Activated naive CD4-positive, alpha-beta T cell treated with anti-CD3 and anti-CD28 coated beads for 36 hours (primary cell): ENCODE data around the gene AKT3. TPM values are rescaled to one million over a fixed set of nuclear protein-coding genes. Genes with fewer than 3 reads are reported as not detected.

Experiments
- CTCF ChIA-PET: fragments of 350-600 bp; sonication (Branson Sonifier 250); formaldehyde crosslinking; loops from one replicate; lab custom pipeline; 2021; ENCODE audit warnings: antibody characterized with exemption; lab: Charles Lee
- DNase-seq: peaks from one replicate; pipeline ENCODE4 v3.0.0-alpha.2; 2020
- H3K27ac Mint-ChIP-seq: one replicate; pipeline ENCODE4 v1.8.0; 2021; ENCODE audit warnings: mild to moderate bottlenecking, mixed read lengths
- H3K27me3 Mint-ChIP-seq: one replicate; pipeline ENCODE4 v1.8.0; 2021; ENCODE audit warnings: low read depth, mixed read lengths
- H3K36me3 Mint-ChIP-seq: one replicate; pipeline ENCODE4 v1.8.0; 2021; ENCODE audit warnings: low read depth, mixed read lengths
- H3K4me1 Mint-ChIP-seq: one replicate; pipeline ENCODE4 v1.8.0; 2021; ENCODE audit warnings: low read depth, mixed read lengths
- H3K4me3 Mint-ChIP-seq: one replicate; pipeline ENCODE4 v1.8.0; 2021; ENCODE audit warnings: mild to moderate bottlenecking, moderate library complexity, mixed read lengths
- H3K9me3 Mint-ChIP-seq: one replicate; pipeline ENCODE4 v1.8.0; 2021; ENCODE audit warnings: mixed read lengths
- intact Hi-C: fragments of 100-400 bp; cut with micrococcal nuclease; formaldehyde crosslinking; loops from one replicate; pipeline ENCODE4 v1.15.1; 2023
- total RNA-seq, 2 experiments: library from RNA; stranded (reverse); gene quantifications; one replicate each; pipeline ENCODE4 v1.2.3, GENCODE V29; 2021

AKT3 gene
- total RNA-seq, 2 experiments from 2014 or later = 19.1 to 21.5 TPM

- H3K27me3 Mint-ChIP-seq = no peaks in the 10 kb centered on the region
- intact Hi-C loops = no loop called here
- peaks cover 13% of the 10 kb centered on the region for H3K4me1 Mint-ChIP-seq
- H3K27ac Mint-ChIP-seq = no peak overlapping the region
- no peak for DNase-seq
- peaks cover 12% of the 10 kb centered on the region for H3K9me3 Mint-ChIP-seq
- H3K4me3 Mint-ChIP-seq = no peak overlapping the region
- peaks cover 19% of the 10 kb centered on the region for H3K36me3 Mint-ChIP-seq
- CTCF ChIA-PET = interaction anchor here (0.6 to 1.0 kb wide), 4 partner anchors 10 to 168 kb away, joined by 3 to 5 read pairs (median 4); no protein-coding TSS in a partner anchor
Observed at GRCh38 chr1:243770860-243771259, 79.2 kb downstream of the AKT3 start.

- Mint-ChIP-seq H3K27me3 (no peaks in the 10 kb centered on the region), H3K4me3 (no peak overlapping the region), H3K4me1 (peaks cover 18% of the 10 kb centered on the region), H3K9me3 (no peaks in the 10 kb centered on the region), H3K36me3 (peaks cover 8% of the 10 kb centered on the region), H3K27ac (no peak overlapping the region)
- no peak for DNase-seq
- intact Hi-C loops = no loop called here
- CTCF ChIA-PET = no interaction called here
Observed at GRCh38 chr1:243765676-243766075, 84.4 kb downstream of the AKT3 start.

- Mint-ChIP-seq H3K27ac (no peak overlapping the region), H3K27me3 (no peaks in the 10 kb centered on the region), H3K4me1 (peaks cover 21% of the 10 kb centered on the region), H3K9me3 (no peaks in the 10 kb centered on the region), H3K36me3 (peaks cover under 1% of the 10 kb centered on the region), H3K4me3 (no peak overlapping the region)
- DNase-seq = no peak
- intact Hi-C loops = no loop called here
- CTCF ChIA-PET = interaction anchor here (0.6 to 1.6 kb wide), 2 partner anchors 24 to 71 kb away, joined by 3 read pairs; no protein-coding TSS in a partner anchor
Observed at GRCh38 chr1:243763806-243764205, 86.2 kb downstream of the AKT3 start.

GRCh38 chr1:243758647-243759046 is 91.4 kb downstream of the AKT3 start:
- CTCF ChIA-PET = no interaction called here
- H3K36me3 Mint-ChIP-seq = no peaks in the 10 kb centered on the region
- H3K9me3 Mint-ChIP-seq = no peaks in the 10 kb centered on the region
- H3K27ac Mint-ChIP-seq = no peak overlapping the region
- no peaks in the 10 kb centered on the region for H3K27me3 Mint-ChIP-seq
- intact Hi-C loops = no loop called here
- peaks cover 32% of the 10 kb centered on the region for H3K4me1 Mint-ChIP-seq
- no peak for DNase-seq
- H3K4me3 Mint-ChIP-seq = no peak overlapping the region

GRCh38 chr1:243756529-243756928 is 93.5 kb downstream of the AKT3 start:
- Mint-ChIP-seq H3K27ac (no peak overlapping the region), H3K9me3 (no peaks in the 10 kb centered on the region), H3K36me3 (no peaks in the 10 kb centered on the region), H3K4me1 (peaks cover 43% of the 10 kb centered on the region), H3K27me3 (no peaks in the 10 kb centered on the region), H3K4me3 (no peak overlapping the region)
- intact Hi-C loops = no loop called here
- DNase-seq = no peak
- CTCF ChIA-PET = no interaction called here

- Mint-ChIP-seq H3K27me3 (no peaks in the 10 kb centered on the region), H3K27ac (no peak overlapping the region), H3K36me3 (no peaks in the 10 kb centered on the region), H3K9me3 (no peaks in the 10 kb centered on the region), H3K4me1 (peaks cover 40% of the 10 kb centered on the region), H3K4me3 (no peak overlapping the region)
- DNase-seq = no peak
- intact Hi-C loops = no loop called here
- CTCF ChIA-PET = no interaction called here
Observed at GRCh38 chr1:243754348-243754747, 95.7 kb downstream of the AKT3 start.

- Mint-ChIP-seq H3K27me3 (no peaks in the 10 kb centered on the region), H3K27ac (no peak overlapping the region), H3K4me3 (no peak overlapping the region), H3K36me3 (no peaks in the 10 kb centered on the region), H3K9me3 (no peaks in the 10 kb centered on the region), H3K4me1 (peaks cover 35% of the 10 kb centered on the region)
- intact Hi-C loops = no loop called here
- DNase-seq = no peak
- CTCF ChIA-PET = interaction anchor here (0.6 to 2.0 kb wide), 6 partner anchors 9 to 418 kb away, joined by 3 to 14 read pairs (median 4); no protein-coding TSS in a partner anchor
Observed at GRCh38 chr1:243751506-243751905, 98.5 kb downstream of the AKT3 start.

- no peak overlapping the region for H3K27ac Mint-ChIP-seq
- intact Hi-C loops = loop anchor here (1.0 to 10.0 kb wide), 3 partner anchors 244 to 525 kb away; no protein-coding TSS in a partner anchor
Observed at GRCh38 chr1:243748706-243749283, 101.2 kb downstream of the AKT3 start.

GRCh38 chr1:243748227-243748626 is 101.8 kb downstream of the AKT3 start:
- CTCF ChIA-PET = interaction anchor here (0.6 to 3.0 kb wide), 8 partner anchors 15 to 856 kb away, joined by 3 to 14 read pairs (median 4); no protein-coding TSS in a partner anchor
- Mint-ChIP-seq H3K4me1 (peaks cover 20% of the 10 kb centered on the region), H3K9me3 (no peaks in the 10 kb centered on the region), H3K36me3 (peaks cover 4% of the 10 kb centered on the region), H3K27ac (no peak overlapping the region), H3K27me3 (no peaks in the 10 kb centered on the region), H3K4me3 (no peak overlapping the region)
- intact Hi-C loops = loop anchor here (1.0 to 10.0 kb wide), 3 partner anchors 243 to 525 kb away; no protein-coding TSS in a partner anchor
- no peak for DNase-seq

More at GRCh38 chr1:243748706-243749283, 101.2 kb downstream of the AKT3 start:
- peaks cover 25% of the 10 kb centered on the region for H3K4me1 Mint-ChIP-seq
- H3K4me3 Mint-ChIP-seq = no peak overlapping the region
- H3K27me3 Mint-ChIP-seq = no peaks in the 10 kb centered on the region
- H3K9me3 Mint-ChIP-seq = no peaks in the 10 kb centered on the region
- no peak for DNase-seq
- CTCF ChIA-PET = interaction anchor here (0.6 to 3.0 kb wide), 10 partner anchors 15 to 855 kb away, joined by 3 to 14 read pairs (median 3); no protein-coding TSS in a partner anchor
- H3K36me3 Mint-ChIP-seq = peaks cover 4% of the 10 kb centered on the region

- CTCF ChIA-PET = interaction anchor here (0.7 kb wide), 1 partner anchor 292 kb away, joined by 4 read pairs; no protein-coding TSS in a partner anchor
- Mint-ChIP-seq H3K27ac (no peak overlapping the region), H3K4me1 (peaks cover 19% of the 10 kb centered on the region), H3K27me3 (no peaks in the 10 kb centered on the region), H3K36me3 (peaks cover 4% of the 10 kb centered on the region), H3K4me3 (no peak overlapping the region), H3K9me3 (no peaks in the 10 kb centered on the region)
- intact Hi-C loops = loop anchor here (10.0 kb wide), 1 partner anchor 242 kb away; no protein-coding TSS in a partner anchor
- DNase-seq = no peak
Observed at GRCh38 chr1:243746751-243747150, 103.3 kb downstream of the AKT3 start.

GRCh38 chr1:243745356-243745755 is 104.7 kb downstream of the AKT3 start:
- H3K9me3 Mint-ChIP-seq = no peaks in the 10 kb centered on the region
- intact Hi-C loops = loop anchor here (10.0 kb wide), 1 partner anchor 241 kb away; no protein-coding TSS in a partner anchor
- no peak overlapping the region for H3K4me3 Mint-ChIP-seq
- CTCF ChIA-PET = interaction anchor here (0.6 to 1.4 kb wide), 3 partner anchors 9 to 402 kb away, joined by 3 to 5 read pairs (median 4); no protein-coding TSS in a partner anchor
- no peak overlapping the region for H3K27ac Mint-ChIP-seq
- peaks cover 12% of the 10 kb centered on the region for H3K4me1 Mint-ChIP-seq
- H3K36me3 Mint-ChIP-seq = peaks cover 4% of the 10 kb centered on the region
- H3K27me3 Mint-ChIP-seq = no peaks in the 10 kb centered on the region
- DNase-seq = no peak

- no peak for DNase-seq
- H3K4me3 Mint-ChIP-seq = no peak overlapping the region
- no peaks in the 10 kb centered on the region for H3K9me3 Mint-ChIP-seq
- H3K4me1 Mint-ChIP-seq = peaks cover 18% of the 10 kb centered on the region
- H3K27ac Mint-ChIP-seq = no peak overlapping the region
- H3K27me3 Mint-ChIP-seq = no peaks in the 10 kb centered on the region
- H3K36me3 Mint-ChIP-seq = peaks cover 5% of the 10 kb centered on the region
- intact Hi-C loops = loop anchor here (10.0 kb wide), 1 partner anchor 238 kb away; no protein-coding TSS in a partner anchor
- CTCF ChIA-PET = no interaction called here
Observed at GRCh38 chr1:243742819-243743218, 107.2 kb downstream of the AKT3 start.
